ENCODE measurements around the gene HGS.

DNA sequence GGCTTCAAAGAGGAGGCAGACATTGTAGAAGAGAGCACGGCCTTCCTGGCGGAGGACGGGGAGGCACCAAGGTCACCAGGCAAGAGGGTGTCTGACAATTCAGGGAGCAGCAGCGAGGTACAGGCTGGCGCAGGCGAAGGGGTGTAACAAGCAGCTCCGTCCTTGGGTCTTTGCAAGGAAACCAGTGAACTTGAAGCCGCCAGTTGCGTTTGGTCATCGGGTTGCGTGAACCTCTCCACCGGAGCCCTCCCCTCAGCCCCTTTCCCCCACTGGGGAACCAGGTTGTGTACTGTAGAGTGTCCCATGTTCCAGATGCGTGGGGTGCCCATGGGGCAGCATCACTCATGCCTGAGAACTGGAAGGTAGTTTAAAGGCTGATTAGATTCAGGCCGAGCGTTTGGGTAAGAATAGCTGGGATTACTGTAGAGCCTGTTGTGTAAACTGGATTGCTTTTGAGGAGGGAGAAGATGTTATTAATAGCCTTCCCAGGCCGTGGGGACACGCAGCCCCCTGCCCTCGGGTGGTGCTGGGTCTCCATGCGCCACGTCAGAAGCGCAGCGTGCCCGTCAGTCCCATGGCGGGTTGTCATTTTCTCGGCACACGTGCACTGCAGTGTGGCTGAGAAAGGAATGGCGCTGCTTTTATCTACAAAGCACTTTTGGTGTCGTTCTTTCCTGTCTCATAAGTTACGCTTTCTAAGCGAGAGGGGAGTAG, 21.9 kb downstream of the HGS start:
- TF ChIP-seq POLR2AphosphoS5 (IDR thresholded peaks at IDR 0.05; ENCODE audit: low read depth, low read length) (no peak), SIN3A (IDR thresholded peaks at IDR 0.05; ENCODE audit: borderline replicate concordance, insufficient read depth, low read depth, low read length) (no peak)
- TF ChIP-seq, protein P1, sequence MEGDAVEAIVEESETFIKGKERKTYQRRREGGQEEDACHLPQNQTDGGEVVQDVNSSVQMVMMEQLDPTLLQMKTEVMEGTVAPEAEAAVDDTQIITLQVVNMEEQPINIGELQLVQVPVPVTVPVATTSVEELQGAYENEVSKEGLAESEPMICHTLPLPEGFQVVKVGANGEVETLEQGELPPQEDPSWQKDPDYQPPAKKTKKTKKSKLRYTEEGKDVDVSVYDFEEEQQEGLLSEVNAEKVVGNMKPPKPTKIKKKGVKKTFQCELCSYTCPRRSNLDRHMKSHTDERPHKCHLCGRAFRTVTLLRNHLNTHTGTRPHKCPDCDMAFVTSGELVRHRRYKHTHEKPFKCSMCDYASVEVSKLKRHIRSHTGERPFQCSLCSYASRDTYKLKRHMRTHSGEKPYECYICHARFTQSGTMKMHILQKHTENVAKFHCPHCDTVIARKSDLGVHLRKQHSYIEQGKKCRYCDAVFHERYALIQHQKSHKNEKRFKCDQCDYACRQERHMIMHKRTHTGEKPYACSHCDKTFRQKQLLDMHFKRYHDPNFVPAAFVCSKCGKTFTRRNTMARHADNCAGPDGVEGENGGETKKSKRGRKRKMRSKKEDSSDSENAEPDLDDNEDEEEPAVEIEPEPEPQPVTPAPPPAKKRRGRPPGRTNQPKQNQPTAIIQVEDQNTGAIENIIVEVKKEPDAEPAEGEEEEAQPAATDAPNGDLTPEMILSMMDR (IDR thresholded peaks at IDR 0.05): no peak
- TF ChIP-seq, protein P2, sequence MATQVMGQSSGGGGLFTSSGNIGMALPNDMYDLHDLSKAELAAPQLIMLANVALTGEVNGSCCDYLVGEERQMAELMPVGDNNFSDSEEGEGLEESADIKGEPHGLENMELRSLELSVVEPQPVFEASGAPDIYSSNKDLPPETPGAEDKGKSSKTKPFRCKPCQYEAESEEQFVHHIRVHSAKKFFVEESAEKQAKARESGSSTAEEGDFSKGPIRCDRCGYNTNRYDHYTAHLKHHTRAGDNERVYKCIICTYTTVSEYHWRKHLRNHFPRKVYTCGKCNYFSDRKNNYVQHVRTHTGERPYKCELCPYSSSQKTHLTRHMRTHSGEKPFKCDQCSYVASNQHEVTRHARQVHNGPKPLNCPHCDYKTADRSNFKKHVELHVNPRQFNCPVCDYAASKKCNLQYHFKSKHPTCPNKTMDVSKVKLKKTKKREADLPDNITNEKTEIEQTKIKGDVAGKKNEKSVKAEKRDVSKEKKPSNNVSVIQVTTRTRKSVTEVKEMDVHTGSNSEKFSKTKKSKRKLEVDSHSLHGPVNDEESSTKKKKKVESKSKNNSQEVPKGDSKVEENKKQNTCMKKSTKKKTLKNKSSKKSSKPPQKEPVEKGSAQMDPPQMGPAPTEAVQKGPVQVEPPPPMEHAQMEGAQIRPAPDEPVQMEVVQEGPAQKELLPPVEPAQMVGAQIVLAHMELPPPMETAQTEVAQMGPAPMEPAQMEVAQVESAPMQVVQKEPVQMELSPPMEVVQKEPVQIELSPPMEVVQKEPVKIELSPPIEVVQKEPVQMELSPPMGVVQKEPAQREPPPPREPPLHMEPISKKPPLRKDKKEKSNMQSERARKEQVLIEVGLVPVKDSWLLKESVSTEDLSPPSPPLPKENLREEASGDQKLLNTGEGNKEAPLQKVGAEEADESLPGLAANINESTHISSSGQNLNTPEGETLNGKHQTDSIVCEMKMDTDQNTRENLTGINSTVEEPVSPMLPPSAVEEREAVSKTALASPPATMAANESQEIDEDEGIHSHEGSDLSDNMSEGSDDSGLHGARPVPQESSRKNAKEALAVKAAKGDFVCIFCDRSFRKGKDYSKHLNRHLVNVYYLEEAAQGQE (IDR thresholded peaks at IDR 0.05; ENCODE audit: insufficient read depth in 1 of 2, low read depth in 2 of 2, low read length in 1 of 2): no peak

Measured in Panc1 (cell line).